ENCODE data around the gene ZNF277.
"Not testable (repeated sequence)": the region's sequence is repeated elsewhere in the genome, so short reads cannot be mapped to it uniquely, and the experiment has no call there.

Gene ZNF277

DNA sequence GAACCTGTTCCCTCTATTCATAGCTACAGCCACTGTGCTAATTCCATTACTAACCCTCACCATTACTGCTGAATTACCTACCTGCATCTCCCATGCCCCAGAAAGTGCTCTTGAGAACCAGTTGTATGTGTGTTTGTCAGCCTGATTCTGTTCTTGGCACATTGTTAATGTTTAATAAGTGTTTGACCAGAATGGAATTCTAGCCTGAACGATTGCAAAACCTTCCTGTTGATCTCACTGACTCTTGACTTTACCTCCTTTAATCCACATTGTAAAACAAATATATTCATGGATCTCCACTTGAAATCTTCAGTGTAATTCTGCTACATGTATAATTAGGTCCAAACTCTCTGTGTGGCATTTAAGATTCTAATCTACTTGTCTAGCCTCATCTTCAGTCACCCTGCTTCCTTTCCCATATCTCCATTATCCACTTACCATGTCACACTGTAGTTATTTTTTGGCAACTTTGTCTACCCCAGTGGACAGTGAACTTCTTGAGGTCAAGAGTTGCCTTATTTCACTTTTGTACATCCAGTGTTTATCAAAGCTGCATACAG is 4.9 kb downstream of the ZNF277 start:
- no peak for DNase-seq (ENCODE audit: low read depth in 2 of 2)

- no peak for DNase-seq (ENCODE audit: low read depth in 2 of 2)
Observed at GRCh38 chr7:112212571-112212970, 6.1 kb downstream of the ZNF277 start.

GRCh38 chr7:112213735-112214134 is 7.2 kb downstream of the ZNF277 start:
- DNase-seq (ENCODE audit: low read depth in 2 of 2): no peak

- no peak for DNase-seq (ENCODE audit: low read depth in 2 of 2)
Observed at GRCh38 chr7:112214268-112214667, 7.8 kb downstream of the ZNF277 start.

- no peak for DNase-seq (ENCODE audit: low read depth in 2 of 2)
Observed at GRCh38 chr7:112214883-112215282, 8.4 kb downstream of the ZNF277 start.

- DNase-seq (ENCODE audit: low read depth in 2 of 2): no peak
Observed at GRCh38 chr7:112215787-112216186, 9.3 kb downstream of the ZNF277 start.

DNA sequence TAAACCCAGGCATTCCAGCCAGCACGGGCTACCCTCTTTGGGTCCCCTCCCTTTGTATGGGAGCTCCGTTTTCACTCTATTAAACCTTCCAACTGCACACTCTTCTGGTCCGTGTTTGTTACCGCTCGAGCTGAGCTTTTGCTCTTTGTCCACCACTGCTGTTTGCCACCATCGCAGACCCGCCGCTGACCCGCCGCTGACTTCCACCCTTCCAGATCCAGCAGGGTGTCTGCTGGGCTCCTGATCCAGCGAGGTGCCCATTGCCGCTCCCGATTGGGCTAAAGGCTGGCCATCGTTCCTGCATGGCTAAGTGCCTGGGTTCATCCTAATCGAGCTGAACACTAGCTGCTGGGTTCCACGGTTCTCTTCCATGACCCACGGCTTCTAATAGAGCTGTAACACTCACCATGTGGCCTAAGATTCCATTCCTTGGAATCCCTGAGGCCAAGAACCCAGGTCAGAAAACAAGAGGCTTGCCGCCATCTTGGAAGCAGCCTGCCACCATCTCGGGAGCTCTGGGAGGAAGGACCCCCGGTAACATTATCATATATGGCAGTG is 14.5 kb downstream of the ZNF277 start:
- DNase-seq (ENCODE audit: low read depth in 2 of 2): no peak

DNA sequence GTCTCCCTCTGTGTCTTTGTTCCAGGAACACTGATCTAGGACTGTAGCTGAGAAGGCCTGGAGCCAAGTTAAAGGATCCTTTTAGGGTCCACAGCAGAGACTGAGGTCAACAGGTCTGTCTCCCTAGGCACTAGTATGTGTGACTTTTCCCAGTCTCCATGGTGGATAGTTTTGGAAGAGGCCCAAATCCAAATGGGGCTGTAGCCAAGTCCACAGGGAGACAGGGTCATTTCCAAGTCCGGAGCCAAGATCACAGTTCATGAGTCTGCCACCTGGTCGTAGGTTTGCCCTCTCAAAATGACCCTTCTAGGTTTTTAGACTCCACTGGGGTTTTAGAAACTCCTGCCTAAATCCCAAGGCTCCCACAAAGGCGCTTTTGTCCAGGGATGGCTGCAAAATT is 16.8 kb downstream of the ZNF277 start:
- no peak for DNase-seq (ENCODE audit: low read depth in 2 of 2)

DNA sequence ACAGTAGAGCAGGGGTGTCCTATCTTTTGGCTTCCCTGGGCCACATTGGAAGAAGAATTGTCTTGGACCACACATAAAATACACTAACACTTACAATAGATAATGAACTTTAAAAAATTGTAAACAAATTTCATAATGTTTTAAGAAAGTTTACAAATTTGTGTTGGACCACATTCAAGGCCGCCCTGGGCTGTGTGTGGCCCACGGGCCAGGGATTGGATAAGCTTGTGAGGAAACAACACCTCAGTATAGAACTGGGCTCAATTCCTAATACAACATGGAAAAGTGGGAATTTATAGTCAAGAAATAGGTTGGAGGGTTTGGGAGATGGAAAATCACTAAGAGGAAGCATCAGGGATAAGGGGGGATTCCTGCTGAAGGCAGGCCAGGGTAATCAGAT is 17.7 kb downstream of the ZNF277 start:
- DNase-seq (ENCODE audit: low read depth in 2 of 2): no peak

GRCh38 chr7:112225006-112225405 is 18.5 kb downstream of the ZNF277 start:
- DNase-seq (ENCODE audit: low read depth in 2 of 2): no peak

DNA sequence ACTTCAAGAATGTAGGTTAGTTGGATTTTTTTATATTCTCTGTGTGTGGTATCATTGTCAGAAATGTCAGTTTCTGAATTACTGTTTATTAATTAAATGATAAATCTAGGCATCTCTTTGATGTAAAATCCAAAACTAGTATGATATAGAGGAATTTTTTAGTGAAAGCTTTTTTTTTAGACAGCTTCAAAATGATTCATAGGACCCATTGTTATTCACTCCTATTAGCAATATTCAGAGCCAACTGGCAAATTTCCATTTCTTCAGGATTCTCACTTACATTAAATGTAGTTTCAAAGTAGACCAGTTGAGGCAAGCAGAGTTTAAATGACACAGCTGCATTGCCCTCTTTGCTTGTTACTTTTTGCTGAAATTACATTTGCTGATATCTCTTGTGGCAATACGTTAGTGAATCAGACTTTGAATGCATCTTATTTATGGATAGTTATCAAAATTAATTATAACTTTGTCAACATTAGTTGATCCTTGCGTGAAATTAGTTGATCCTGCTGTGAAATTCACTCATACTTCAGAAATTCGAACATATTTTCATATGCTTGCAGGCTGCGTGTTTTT is 20.3 kb downstream of the ZNF277 start:
- DNase-seq (ENCODE audit: low read depth in 2 of 2): no peak

- no peak for DNase-seq (ENCODE audit: low read depth in 2 of 2)
Observed at GRCh38 chr7:112228632-112229031, 22.1 kb downstream of the ZNF277 start.

- no peak for DNase-seq (ENCODE audit: low read depth in 2 of 2)
Observed at GRCh38 chr7:112232212-112232978, 25.9 kb downstream of the ZNF277 start.

GRCh38 chr7:112233048-112233697 is 26.7 kb downstream of the ZNF277 start:
- DNase-seq (ENCODE audit: low read depth in 2 of 2): no peak

DNA sequence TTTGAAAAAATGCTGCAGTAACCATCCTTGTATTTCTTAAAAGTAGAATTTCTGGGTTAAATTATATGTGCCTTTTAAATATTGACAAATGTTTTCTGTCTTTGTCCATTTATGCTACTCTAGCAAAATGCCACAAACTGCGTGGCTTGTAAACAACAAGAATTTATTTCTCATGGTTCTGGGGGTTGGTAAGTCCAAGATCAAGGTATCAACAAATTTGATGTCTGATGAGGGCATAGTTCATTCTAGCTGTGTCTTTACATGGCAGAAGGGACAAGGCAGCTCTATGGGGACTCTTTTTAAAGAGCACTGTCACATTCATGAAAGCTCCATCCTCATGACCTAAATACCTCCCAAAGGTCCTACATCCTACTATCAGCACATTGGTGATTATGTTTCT is 27.7 kb downstream of the ZNF277 start:
- DNase-seq (ENCODE audit: low read depth in 2 of 2): no peak

DNA sequence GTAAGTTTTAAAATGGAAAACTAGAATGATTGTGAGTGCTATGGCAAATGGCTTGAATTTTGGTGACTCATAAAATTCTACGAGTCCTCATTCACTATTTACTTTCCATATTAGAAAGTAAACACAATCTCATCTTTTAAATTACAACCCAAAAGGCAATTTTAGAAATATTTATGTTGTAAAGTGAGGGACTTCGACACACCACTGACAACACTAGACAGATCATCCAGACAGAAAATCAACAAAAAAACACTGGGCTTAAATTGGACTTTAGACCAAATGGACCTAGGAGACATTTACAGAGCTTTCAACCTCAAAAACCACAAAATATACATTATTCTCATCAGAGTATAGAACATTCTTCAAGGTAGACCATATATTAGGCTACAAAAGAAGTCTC is 30.1 kb downstream of the ZNF277 start:
- no peak for DNase-seq (ENCODE audit: low read depth in 2 of 2)

DNA sequence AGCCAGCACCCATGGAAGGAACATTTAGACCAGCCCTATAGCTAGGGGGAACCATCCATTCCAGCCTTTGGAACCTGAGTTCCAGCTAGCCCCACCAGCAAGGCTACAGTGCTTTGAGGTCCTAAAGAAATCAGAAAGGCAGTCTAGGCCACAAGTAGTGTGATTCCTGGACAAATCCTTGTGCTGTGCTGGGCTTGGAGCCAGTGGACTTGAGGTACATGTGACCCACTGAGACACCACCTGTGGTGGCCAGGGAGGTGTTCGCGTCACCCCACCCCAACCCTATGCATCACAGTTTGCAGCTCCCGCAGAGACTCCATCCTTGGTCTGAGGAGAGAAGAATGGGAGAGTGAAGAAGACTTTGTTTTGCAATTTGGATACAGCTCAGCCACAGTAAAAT is 31.8 kb downstream of the ZNF277 start:
- DNase-seq (ENCODE audit: low read depth in 2 of 2): no peak

DNA sequence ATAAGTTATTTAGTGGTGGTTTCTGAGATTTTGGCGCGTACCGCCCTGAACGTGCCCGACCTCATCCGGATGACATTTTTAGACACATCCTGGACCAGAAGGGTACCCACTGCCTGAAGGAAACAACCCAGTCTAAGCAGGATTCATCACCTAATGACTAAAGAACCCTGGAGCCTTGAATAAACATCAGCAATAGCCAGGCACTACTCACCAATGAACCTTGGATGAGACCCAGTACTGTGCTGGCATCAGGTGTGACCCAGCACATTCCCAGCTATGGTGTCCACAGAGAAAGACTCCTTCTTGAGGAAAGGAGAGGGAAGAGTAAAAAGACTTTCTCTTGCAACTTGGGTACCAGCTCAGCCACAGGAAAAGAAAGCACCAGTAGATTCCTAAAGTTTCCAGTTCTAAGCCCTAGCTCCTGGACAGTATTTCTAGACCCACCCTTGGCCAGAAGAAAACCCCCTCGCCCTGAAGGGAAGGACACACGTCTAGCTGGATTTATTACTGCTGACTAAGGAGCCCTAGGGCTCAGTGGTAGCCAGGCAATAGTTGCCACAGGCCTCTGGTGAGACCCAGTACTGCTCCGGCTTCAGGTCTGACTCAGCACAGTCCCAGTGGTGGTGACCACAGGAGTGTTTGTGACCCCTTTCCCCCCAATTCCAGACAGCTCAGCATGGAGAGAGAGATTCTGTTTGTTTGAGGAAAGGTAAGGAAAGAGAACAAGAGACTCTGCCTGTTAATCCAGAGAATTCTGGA is 32.5 kb downstream of the ZNF277 start:
- no peak for DNase-seq (ENCODE audit: low read depth in 2 of 2)

- no peak for DNase-seq (ENCODE audit: low read depth in 2 of 2)
Observed at GRCh38 chr7:112248598-112248997, 42.1 kb downstream of the ZNF277 start.

- DNase-seq (ENCODE audit: low read depth in 2 of 2): not testable (repeated sequence)
Observed at GRCh38 chr7:112249967-112250366, 43.5 kb downstream of the ZNF277 start.

DNA sequence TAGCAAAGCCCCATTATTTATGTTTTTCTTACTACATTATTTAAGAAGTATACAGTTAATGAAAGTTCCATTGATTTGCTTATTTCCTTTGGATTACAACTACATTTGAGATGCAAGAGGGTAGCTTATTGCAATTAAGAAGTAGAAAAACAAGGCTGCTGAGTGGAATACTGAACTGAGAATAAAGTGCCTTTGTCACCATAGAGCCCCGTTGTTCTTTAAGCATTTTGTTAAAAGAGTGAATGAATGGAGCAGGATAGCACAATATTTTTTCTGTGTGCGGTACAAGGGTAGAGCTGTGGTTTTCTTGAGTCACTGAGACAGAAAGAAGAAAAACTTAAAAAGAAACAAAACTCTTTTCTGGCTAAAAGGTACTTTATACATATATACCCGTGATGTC is 45.6 kb downstream of the ZNF277 start:
- no peak for DNase-seq (ENCODE audit: low read depth in 2 of 2)

- DNase-seq (ENCODE audit: low read depth in 2 of 2): no peak
Observed at GRCh38 chr7:112252691-112253090, 46.2 kb downstream of the ZNF277 start.

All from activated CD8-positive, alpha-beta memory T cell treated with anti-CD3 and anti-CD28 coated beads for 4 hours (primary cell).